PC-3 (cell line): ENCODE data around the gene PPP1R3G.

Source experiments
- CTCF ChIP-seq: fragments of 300-600 bp; sonication (generic); conservative IDR thresholded peaks from 2 replicates; pipeline ENCODE4 v1.5.1; 2017; ENCODE audit warnings: antibody characterized with exemption, low read depth, mild to moderate bottlenecking, low read length
- EZH2 ChIP-seq: fragments of 300-600 bp; sonication (generic); IDR thresholded peaks from one replicate; pipeline ENCODE4 v1.6.1; 2017; ENCODE audit warnings: antibody characterized with exemption, mild to moderate bottlenecking, low read length; ENCODE audit not compliant: unreplicated experiment

DNA sequence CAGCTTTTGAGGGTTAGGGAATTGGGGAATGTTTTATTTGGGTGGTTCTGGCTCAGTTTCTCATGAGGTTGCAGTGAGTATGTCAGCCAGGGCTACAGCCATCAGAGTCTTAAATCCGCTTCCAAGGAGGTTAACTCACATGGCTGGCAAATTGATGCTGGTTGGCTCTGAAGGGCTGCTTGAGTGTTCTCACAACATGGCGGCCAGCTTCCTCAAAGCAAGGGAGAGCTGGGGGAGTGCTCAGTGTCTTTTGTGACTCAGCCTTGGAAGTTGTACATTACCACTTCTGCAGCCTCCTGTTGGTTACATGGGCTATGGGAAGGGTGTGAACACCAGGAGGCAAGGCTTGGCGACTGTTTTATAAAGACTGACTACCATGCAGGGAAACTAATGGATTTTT is 17.8 kb upstream of the PPP1R3G start:
- no peak for TF ChIP-seq CTCF
- TF ChIP-seq EZH2, result no peak
